Endothelial cell of umbilical vein (primary cell): ENCODE results near the gene CLK4. TPM values are rescaled to one million over a fixed set of nuclear protein-coding genes. Genes with fewer than 3 reads are reported as not detected.

ENCODE experiments used
- BruUV-seq: library from RNA; stranded (reverse); fragments of 400-500 nt; replicated peaks from 2 replicates; lab custom pipeline; 2021; lab: Mats Ljungman, UMichigan
- CTCF ChIA-PET: fragments of 300-600, 350-600 bp; sonication (Branson Sonifier 250); formaldehyde crosslinking; loops from one replicate; lab custom pipeline; 2021; ENCODE audit warnings: antibody characterized with exemption, inconsistent platforms; lab: Charles Lee
- POLR2A ChIA-PET: fragments of 300-600, 350-600 bp; sonication (Branson Sonifier 250); formaldehyde crosslinking; loops from one replicate; lab custom pipeline; 2021; ENCODE audit warnings: antibody characterized with exemption, inconsistent platforms; lab: Charles Lee
- DNase-seq: peaks from one replicate; pipeline ENCODE4 v3.0.0-alpha.2; 2011; ENCODE audit warnings: low read depth, low spot score
- FAIRE-seq: peaks from 2 replicates; lab custom pipeline; 2011; peaks lifted over from hg19 to GRCh38; lab: Jason Lieb, UNC
- H2AFZ ChIP-seq: 2 replicates; pipeline ENCODE4 v1.6.0; 2012; ENCODE audit warnings: low read depth, low read length, control low read depth, inconsistent platforms
- H3K27ac ChIP-seq: 2 replicates; pipeline ENCODE4 v1.5.1; 2011; ENCODE audit warnings: low read depth, mild to moderate bottlenecking, control low read depth, low read length, moderate library complexity; ENCODE audit not compliant: insufficient read depth
- H3K27me3 ChIP-seq, 2 experiments: 2 replicates each; pipeline versions ENCODE4 v1.6.0 to v1.6.1; 2011; ENCODE audit warnings: low read length in 2 of 2, mixed read lengths in 1 of 2; ENCODE audit not compliant: control insufficient read depth in 2 of 2, insufficient read depth in 2 of 2
- H3K36me3 ChIP-seq, 2 experiments: 2 replicates in 1 of 2; 3 replicates in 1 of 2; pipeline ENCODE4 v1.5.1; 2011; ENCODE audit warnings: low read length in 2 of 2, mild to moderate bottlenecking in 1 of 2, moderate library complexity in 1 of 2; ENCODE audit not compliant: control insufficient read depth in 2 of 2, insufficient read depth in 2 of 2; ENCODE audit errors: extremely low read depth in 1 of 2
- H3K4me1 ChIP-seq: 3 replicates; pipeline ENCODE4 v1.5.1; 2011; ENCODE audit warnings: mild to moderate bottlenecking, low read length; ENCODE audit not compliant: control insufficient read depth, insufficient read depth; ENCODE audit errors: extremely low read depth
- H3K4me2 ChIP-seq: 2 replicates; pipeline ENCODE4 v1.6.1; 2011; ENCODE audit warnings: low read length, control low read depth, mixed read lengths; ENCODE audit not compliant: insufficient read depth
- H3K4me3 ChIP-seq, 3 experiments: fragments of 200-600 bp in 1 of 3; sonication (generic), shearing (Covaris generic) in 1 of 3; replicated peaks in 1 of 3; 2 replicates each; pipeline ENCODE4 v1.5.1; 2011 to 2016; ENCODE audit warnings: control low read depth in 3 of 3, low read length in 3 of 3, mild to moderate bottlenecking in 2 of 3, inconsistent platforms in 1 of 3, low read depth in 1 of 3, moderate library complexity in 1 of 3; ENCODE audit not compliant: insufficient read depth in 1 of 3
- H3K79me2 ChIP-seq: 2 replicates; pipeline ENCODE4 v1.6.0; 2012; ENCODE audit warnings: low read length, inconsistent platforms; ENCODE audit not compliant: control insufficient read depth, insufficient read depth
- H3K9ac ChIP-seq: replicated peaks from 2 replicates; pipeline ENCODE3; 2011; ENCODE audit warnings: low read length, control low read depth; ENCODE audit not compliant: insufficient read depth; ENCODE audit errors: extremely low read depth
- H3K9me1 ChIP-seq: replicated peaks from 3 replicates; pipeline ENCODE4 v1.6.0; 2011; ENCODE audit warnings: mild to moderate bottlenecking, low read length; ENCODE audit not compliant: control insufficient read depth, insufficient read depth; ENCODE audit errors: extremely low read depth
- H3K9me3 ChIP-seq: replicated peaks from 2 replicates; pipeline ENCODE4 v1.5.1; 2012; ENCODE audit warnings: low read length, inconsistent platforms; ENCODE audit not compliant: control insufficient read depth, insufficient read depth
- H4K20me1 ChIP-seq: replicated peaks from 2 replicates; pipeline ENCODE3; 2011; ENCODE audit warnings: mild to moderate bottlenecking, low read length; ENCODE audit not compliant: control insufficient read depth, insufficient read depth; ENCODE audit errors: extremely low read depth
- CTCF ChIP-seq, 2 donors: IDR thresholded peaks; 1 replicate in 1 of 2; 2 replicates in 1 of 2; pipeline ENCODE4 v1.5.1; 2011; ENCODE audit warnings: low read length in 2 of 2, mild to moderate bottlenecking in 2 of 2, moderate library complexity in 2 of 2, control low read depth in 1 of 2, inconsistent platforms in 1 of 2, low read depth in 1 of 2; ENCODE audit not compliant: insufficient read depth in 1 of 2; ENCODE audit errors: extremely low read depth in 1 of 2
- EZH2 ChIP-seq: IDR thresholded peaks from 2 replicates; pipeline ENCODE4 v1.6.1; 2012; ENCODE audit warnings: borderline replicate concordance, low read depth, mild to moderate bottlenecking, moderate library complexity, low read length, inconsistent platforms; ENCODE audit not compliant: severe bottlenecking
- FOS ChIP-seq: IDR thresholded peaks from 2 replicates; pipeline ENCODE4 v1.6.1; 2011; ENCODE audit warnings: mild to moderate bottlenecking, low read length, moderate library complexity, borderline replicate concordance; ENCODE audit not compliant: insufficient read depth
- GATA2 ChIP-seq: IDR thresholded peaks from 2 replicates; pipeline ENCODE4 v1.7.0; 2011; ENCODE audit warnings: low read depth, mild to moderate bottlenecking, moderate library complexity, mixed read lengths, low read length; ENCODE audit not compliant: insufficient read length, insufficient read depth
- JUN ChIP-seq: IDR thresholded peaks from 2 replicates; pipeline ENCODE4 v1.6.1; 2011; ENCODE audit warnings: borderline replicate concordance, low read depth; ENCODE audit not compliant: insufficient read length, insufficient read depth
- MAX ChIP-seq: IDR thresholded peaks from 2 replicates; pipeline ENCODE4 v1.6.1; 2011; ENCODE audit not compliant: insufficient read depth, insufficient read length
- MYC ChIP-seq: IDR thresholded peaks from one replicate; pipeline ENCODE4 v1.6.1; 2011; ENCODE audit warnings: mild to moderate bottlenecking, low read depth, low read length
- POLR2A ChIP-seq: IDR thresholded peaks from 2 replicates; pipeline ENCODE4 v1.6.1; 2012; ENCODE audit warnings: low read depth, mild to moderate bottlenecking, control low read depth, low read length
- POLR2AphosphoS5 ChIP-seq: IDR thresholded peaks from 2 replicates; pipeline ENCODE4 v1.6.1; 2012; ENCODE audit warnings: low read depth, mild to moderate bottlenecking, control low read depth, low read length, moderate library complexity; ENCODE audit not compliant: insufficient read depth
- dilution Hi-C: fragments of 300-500 bp; cut with MboI; formaldehyde crosslinking; loops from one replicate; pipeline ENCODE4 v1.15.0; 2019; ENCODE audit warnings: low sequenced_read_pairs; ENCODE audit not compliant: extremely low pct_ligation_motif_present
- intact Hi-C: fragments of 100-400 bp; cut with micrococcal nuclease; formaldehyde crosslinking; loops from one replicate; pipeline ENCODE4 v1.10.0; 2022
- polyA plus RNA-seq, 4 experiments: library from polyadenylated mRNA; depleted of rRNA in 3 of 4; stranded (reverse) in 3 of 4; unstranded in 1 of 4; fragments of >200 nt; gene quantifications; 2 replicates each; pipeline versions ENCODE4 v1.2.1 to v1.2.3, GENCODE V29; 2011 to 2012; ENCODE audit warnings: missing spikeins in 1 of 4
- total RNA-seq: library from RNA; stranded (reverse); gene quantifications from 2 replicates; pipeline ENCODE4 v1.2.3, GENCODE V29; 2021

The CLK4 gene
- total and polyA plus RNA-seq, 2 donors (not counting 3 experiments of a cell fraction or from before 2014, with no cell fraction given), result 7.0 to 19.2 TPM

- no TSS peak for BruUV-seq
- intact Hi-C loops, result no loop called here
- H3K36me3 ChIP-seq, result peaks cover 6 to 8% of the 10 kb centered on the region in 2 experiments
- H3K9me1 ChIP-seq, result no peaks in the 10 kb centered on the region
- dilution Hi-C loops, result no loop called here
- no peak overlapping the region for H2AFZ ChIP-seq
- no peaks in the 10 kb centered on the region for H3K27me3 ChIP-seq
- H3K9me3 ChIP-seq, result no peaks in the 10 kb centered on the region
- FAIRE-seq (no peak), DNase-seq (no peak)
- no peak overlapping the region for H3K4me3 ChIP-seq
- H3K9ac ChIP-seq, result no peak overlapping the region
- H3K79me2 ChIP-seq, result no peaks in the 10 kb centered on the region
- POLR2A ChIA-PET, result no interaction called here
- no peaks in the 10 kb centered on the region for H4K20me1 ChIP-seq
- H3K4me1 ChIP-seq, result no peaks in the 10 kb centered on the region
- no peak overlapping the region for H3K27ac ChIP-seq
- CTCF ChIA-PET, result no interaction called here
- H3K4me2 ChIP-seq, result no peak overlapping the region
- TF ChIP-seq POLR2AphosphoS5 (no peak), EZH2 (no peak), GATA2 (no peak), MYC (no peak), CTCF (IDR thresholded peaks at IDR 0.05; ENCODE audit: extremely low read depth in 1 of 2, insufficient read depth in 1 of 2, low read depth in 1 of 2, low read length in 2 of 2) (no peak), POLR2A (no peak), MAX (no peak), FOS (no peak), JUN (no peak)
Observed at GRCh38 chr5:178602752-178603151, 24.1 kb downstream of the CLK4 start.
